GM12878 (cell line): ENCODE results near the gene MRPL54. TPM values are rescaled to one million over a fixed set of nuclear protein-coding genes. Genes with fewer than 3 reads are reported as not detected.

Experiments used
- ATAC-seq: fragments of 200-7000 bp; cut with Tn5 transposase; 3 replicates; pipeline ENCODE4 v1.9.1; 2020; ENCODE audit warnings: mild to moderate bottlenecking, moderate library complexity
- BruUV-seq: library from RNA; stranded (reverse); fragments of 400-500 nt; replicated peaks from 2 replicates; lab custom pipeline; 2021; lab: Mats Ljungman, UMichigan
- CTCF ChIA-PET: fragments of 300-600 bp; sonication (Branson Sonifier 250); formaldehyde crosslinking; extraction: SDS; loops from one replicate; lab custom pipeline; 2021; ENCODE audit warnings: inconsistent platforms; lab: Yijun Ruan, JAX
- POLR2A ChIA-PET: fragments of 350-600 bp; formaldehyde crosslinking; extraction: SDS; loops from one replicate; lab custom pipeline; 2021; ENCODE audit warnings: inconsistent platforms; lab: Charles Lee
- RAD21 ChIA-PET: fragments of 300-600 bp; sonication (Branson Sonifier 250); formaldehyde crosslinking; loops from one replicate; lab custom pipeline; 2023; ENCODE audit warnings: antibody characterized with exemption; ENCODE audit not compliant: unreplicated experiment; lab: Charles Lee
- SMC1A ChIA-PET: fragments of 300-600 bp; sonication (Branson Sonifier 250); formaldehyde crosslinking; loops from one replicate; lab custom pipeline; 2023; ENCODE audit not compliant: unreplicated experiment, uncharacterized antibody; lab: Charles Lee
- DNase-seq: peaks from one replicate; pipeline ENCODE4 v3.0.0-alpha.2; 2011; ENCODE audit warnings: low read depth, low spot score
- FAIRE-seq: peaks from 3 replicates; lab custom pipeline; 2011; peaks lifted over from hg19 to GRCh38; lab: Jason Lieb, UNC
- H2AFZ ChIP-seq: 2 replicates; pipeline ENCODE4 v1.6.0; 2011; ENCODE audit warnings: low read depth, low read length, control low read depth; ENCODE audit not compliant: control insufficient read depth
- H3K27ac ChIP-seq: 2 replicates; pipeline ENCODE4 v1.5.1; 2011; ENCODE audit warnings: control low read depth; ENCODE audit not compliant: control insufficient read depth, insufficient read depth
- H3K27me3 ChIP-seq, 2 experiments: replicated peaks in 1 of 2; 2 replicates each; pipeline versions ENCODE4 v1.6.0 to v1.6.1; 2011; ENCODE audit warnings: low read length in 1 of 2; ENCODE audit not compliant: control insufficient read depth in 2 of 2, insufficient read depth in 2 of 2
- H3K36me3 ChIP-seq, 2 experiments: 2 replicates each; pipeline ENCODE4 v1.5.1; 2011; ENCODE audit warnings: low read length in 1 of 2; ENCODE audit not compliant: control insufficient read depth in 2 of 2, insufficient read depth in 2 of 2
- H3K4me1 ChIP-seq: 2 replicates; pipeline ENCODE4 v1.6.1; 2011; ENCODE audit warnings: mild to moderate bottlenecking, low read length, moderate library complexity, mixed read lengths; ENCODE audit not compliant: control insufficient read depth, insufficient read depth
- H3K4me2 ChIP-seq: 2 replicates; pipeline ENCODE4 v1.6.0; 2011; ENCODE audit warnings: control low read depth; ENCODE audit not compliant: control insufficient read depth, insufficient read depth
- H3K4me3 ChIP-seq: fragments of 200-600 bp; sonication (generic); 2 replicates; pipeline ENCODE4 v1.5.1; 2016
- H3K79me2 ChIP-seq: 2 replicates; pipeline ENCODE4 v1.6.0; 2011; ENCODE audit warnings: low read length; ENCODE audit not compliant: control insufficient read depth, insufficient read depth
- H3K9ac ChIP-seq: 2 replicates; pipeline ENCODE4 v1.8.0; 2011; ENCODE audit warnings: low read length, control low read depth, mixed read lengths; ENCODE audit not compliant: control insufficient read depth, insufficient read depth
- H3K9me3 ChIP-seq: replicated peaks from 3 replicates; pipeline ENCODE4 v1.5.1; 2011; ENCODE audit warnings: mild to moderate bottlenecking, low read length; ENCODE audit not compliant: control insufficient read depth, insufficient read depth
- H4K20me1 ChIP-seq: 2 replicates; pipeline ENCODE4 v1.6.0; 2011; ENCODE audit not compliant: control insufficient read depth, insufficient read depth
- BCL11A ChIP-seq: IDR thresholded peaks from 2 replicates; pipeline ENCODE4 v1.6.1; 2011; ENCODE audit warnings: low read depth, low read length
- BHLHE40 ChIP-seq, 2 experiments: fragments of 450-650 bp in 1 of 2; IDR thresholded peaks; 2 replicates each; pipeline ENCODE4 v1.6.1; 2011 to 2017; ENCODE audit warnings: low read depth in 2 of 2, borderline replicate concordance in 1 of 2, improper control_type of control experiment in 1 of 2, low read length in 1 of 2, mild to moderate bottlenecking in 1 of 2
- CHD1 ChIP-seq: IDR thresholded peaks from 2 replicates; pipeline ENCODE4 v1.6.1; 2012; ENCODE audit warnings: low read depth, low read length, improper control_type of control experiment
- GATAD2B ChIP-seq: fragments of 450-650 bp; conservative IDR thresholded peaks from 2 replicates; pipeline ENCODE4 v1.6.1; 2017; ENCODE audit warnings: low read depth, mild to moderate bottlenecking, moderate library complexity
- HCFC1 ChIP-seq: fragments of 150-350 bp; IDR thresholded peaks from 2 replicates; pipeline ENCODE4 v1.6.1; 2014; ENCODE audit warnings: low read length
- HDAC6 ChIP-seq: fragments of 200-600 bp; sonication (generic); IDR thresholded peaks from one replicate; pipeline ENCODE4 v1.8.0; 2017; ENCODE audit warnings: antibody characterized with exemption; ENCODE audit not compliant: unreplicated experiment
- KLF5 ChIP-seq: fragments of 450-650 bp; IDR thresholded peaks from 2 replicates; pipeline ENCODE4 v1.6.1; 2014; ENCODE audit warnings: mild to moderate bottlenecking; ENCODE audit not compliant: partially characterized antibody
- NR2F1 ChIP-seq: fragments of 450-650 bp; conservative IDR thresholded peaks from 2 replicates; pipeline ENCODE4 v1.6.1; 2017; ENCODE audit warnings: mild to moderate bottlenecking
- NRF1 ChIP-seq: conservative IDR thresholded peaks from 2 replicates; pipeline ENCODE4 v1.6.1; 2011; ENCODE audit warnings: mild to moderate bottlenecking, low read depth, low read length, improper control_type of control experiment
- RFX5 ChIP-seq: IDR thresholded peaks from 2 replicates; pipeline ENCODE4 v1.6.1; 2011; ENCODE audit warnings: low read depth, low read length, improper control_type of control experiment
- SIN3A ChIP-seq: IDR thresholded peaks from 2 replicates; pipeline ENCODE4 v1.6.1; 2012; ENCODE audit warnings: low read depth, low read length, improper control_type of control experiment
- SMAD1 ChIP-seq: fragments of 450-650 bp; IDR thresholded peaks from 2 replicates; pipeline ENCODE4 v1.6.1; 2018; ENCODE audit warnings: mild to moderate bottlenecking, low read depth; ENCODE audit not compliant: partially characterized antibody
- STAT1 ChIP-seq: fragments of 450-650 bp; conservative IDR thresholded peaks from 2 replicates; pipeline ENCODE4 v1.6.1; 2014; ENCODE audit warnings: antibody characterized with exemption, mild to moderate bottlenecking
- STAT3 ChIP-seq: IDR thresholded peaks from 2 replicates; pipeline ENCODE4 v1.6.1; 2011; ENCODE audit warnings: low read depth, low read length, improper control_type of control experiment
- TARDBP ChIP-seq: IDR thresholded peaks from 2 replicates; pipeline ENCODE4 v1.6.1; 2016; ENCODE audit warnings: borderline replicate concordance
- ZNF24 ChIP-seq: fragments of 450-650 bp; IDR thresholded peaks from 2 replicates; pipeline ENCODE4 v1.6.1; 2017; ENCODE audit warnings: antibody characterized with exemption, mild to moderate bottlenecking
- ZNF622 ChIP-seq: fragments of 450-650 bp; IDR thresholded peaks from 2 replicates; pipeline ENCODE4 v1.6.1; 2017; ENCODE audit warnings: mild to moderate bottlenecking, inconsistent platforms
- WGBS: methylation state at CpG from one replicate; pipeline ENCODE4 v1.1.6; 2016; ENCODE audit warnings: low lambda C conversion rate; ENCODE audit not compliant: insufficient replicate concordance, insufficient coverage; ENCODE audit errors: missing lambda C conversion rate; 5-methylcytosine and 5-hydroxymethylcytosine counted together
- in situ Hi-C: fragments of 300-500 bp; cut with MboI; formaldehyde crosslinking; loops from 9 replicates; pipeline ENCODE4 v1.14.3; 2018; ENCODE audit warnings: mixed read lengths
- intact Hi-C: fragments of 100-400 bp; cut with micrococcal nuclease; formaldehyde crosslinking; loops from one replicate; pipeline ENCODE4 v1.14.2; 2022; ENCODE audit not compliant: unreplicated experiment
- polyA plus RNA-seq, 11 experiments: library from polyadenylated mRNA; depleted of rRNA in 4 of 11; unstranded in 6 of 11; stranded (reverse) in 5 of 11; fragments of >200 nt; fragmentation: Nextera tagmentation in 4 of 11; fragmentation: Illumina TruSeq in 1 of 11; extraction: Ambion mirVana in 4 of 11; extraction: Trizol in 1 of 11; gene quantifications; 1 replicate in 1 of 11; 2 replicates in 10 of 11; pipeline versions ENCODE4 v1.2.1 to v1.2.3, GENCODE V29; 2011 to 2016; ENCODE audit warnings: inconsistent platforms in 2 of 11, missing spikeins in 2 of 11, low read depth in 1 of 11
- total RNA-seq, 4 experiments: library from RNA; depleted of rRNA in 3 of 4; stranded (reverse); fragments of >200 nt in 3 of 4; fragmentation: Illumina TruSeq in 1 of 4; extraction: Trizol in 1 of 4; gene quantifications; 2 replicates each; pipeline versions ENCODE4 v1.2.1 to v1.2.3, GENCODE V29; 2013 to 2021
- TF ChIP-seq, protein P1 (sequence below): fragments of 450-650 bp; IDR thresholded peaks from 2 replicates; pipeline ENCODE4 v1.6.1; 2017; ENCODE audit warnings: low read depth, mild to moderate bottlenecking, moderate library complexity
- TF ChIP-seq, protein P2 (sequence below): fragments of 450-650 bp; IDR thresholded peaks from 2 replicates; pipeline ENCODE4 v1.6.1; 2017; ENCODE audit warnings: mild to moderate bottlenecking, moderate library complexity

MRPL54 gene
- total and polyA plus RNA-seq, 10 of the 15 experiments (the other 5 are each of a cell fraction or from before 2014, with no cell fraction given), result 3.1 to 98.7 (median 75.2) TPM

DNA sequence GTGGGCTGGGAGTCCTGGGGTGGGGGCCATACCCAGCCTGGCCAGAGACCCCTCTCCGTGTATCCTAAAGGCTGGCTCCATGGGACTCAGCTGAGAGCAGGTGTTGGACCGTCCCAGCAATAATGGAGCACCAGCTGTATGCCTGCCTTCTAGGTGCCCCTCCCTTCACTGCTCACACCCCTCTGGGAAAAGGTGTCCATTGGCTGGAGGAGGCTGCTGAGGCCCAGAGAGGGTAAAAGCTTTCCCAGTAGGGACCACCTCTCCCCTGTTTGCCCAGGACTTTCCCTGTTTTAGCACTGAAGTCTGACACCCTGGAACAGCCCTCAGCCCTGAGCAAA is 12.9 kb downstream of the MRPL54 start (continued):
- TF ChIP-seq NR2F1, result no peak
- no peak for TF ChIP-seq BCL11A
- TF ChIP-seq KLF5, result no peak
- no peak for TF ChIP-seq TARDBP
- no peak for TF ChIP-seq GATAD2B
- no peak for TF ChIP-seq ZNF24
- no peak for TF ChIP-seq CHD1
- no peak for TF ChIP-seq ZNF622
- TF ChIP-seq SIN3A, result no peak

DNA sequence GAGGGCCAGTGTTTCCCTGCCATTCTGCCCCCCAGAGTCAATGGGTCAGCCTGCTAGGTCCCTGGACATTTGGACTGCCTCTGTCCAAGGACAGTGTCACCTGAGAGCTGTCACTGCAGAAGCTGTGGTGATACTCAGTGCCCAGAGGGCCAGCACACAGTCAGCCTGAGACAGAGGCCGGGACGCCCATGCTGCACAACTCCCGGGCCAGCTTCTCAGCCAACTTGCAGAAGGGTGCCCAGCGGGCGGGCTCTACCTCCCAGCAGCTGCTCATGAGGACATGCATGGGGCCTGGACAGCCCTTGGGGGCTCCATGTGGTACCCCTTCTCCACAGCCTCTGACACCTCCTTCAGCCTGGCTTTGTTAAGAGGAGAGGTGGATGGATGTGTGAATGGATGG is 13.3 kb downstream of the MRPL54 start:
- no peak for FAIRE-seq
- ChIA-PET POLR2A (no interaction called here), CTCF (no interaction called here), RAD21 (no interaction called here), SMC1A (no interaction called here)
- Histone ChIP-seq H3K9me3 (no peaks in the 10 kb centered on the region; the same call in 2 of the 3 replicates), H3K27me3 (no peaks in the 10 kb centered on the region), H3K4me3 (no peak overlapping the region), H3K9ac (no peak overlapping the region), H4K20me1 (no peaks in the 10 kb centered on the region), H3K4me1 (no peaks in the 10 kb centered on the region), H3K79me2 (no peaks in the 10 kb centered on the region), H3K27ac (no peak overlapping the region), H3K4me2 (no peak overlapping the region), H3K36me3 (no peaks in the 10 kb centered on the region), H2AFZ (no peak overlapping the region)
- intact Hi-C loops (no loop called here), in situ Hi-C loops (no loop called here)
- no TSS peak for BruUV-seq
- ATAC-seq, result no peak
- DNase-seq, result no peak
- WGBS, result 20% methylated on average over 5 of the region's 5 CpGs
- TF ChIP-seq STAT3, result no peak
- no peak for TF ChIP-seq NR2F1
- TF ChIP-seq SMAD1, result no peak
- TF ChIP-seq, protein P1, sequence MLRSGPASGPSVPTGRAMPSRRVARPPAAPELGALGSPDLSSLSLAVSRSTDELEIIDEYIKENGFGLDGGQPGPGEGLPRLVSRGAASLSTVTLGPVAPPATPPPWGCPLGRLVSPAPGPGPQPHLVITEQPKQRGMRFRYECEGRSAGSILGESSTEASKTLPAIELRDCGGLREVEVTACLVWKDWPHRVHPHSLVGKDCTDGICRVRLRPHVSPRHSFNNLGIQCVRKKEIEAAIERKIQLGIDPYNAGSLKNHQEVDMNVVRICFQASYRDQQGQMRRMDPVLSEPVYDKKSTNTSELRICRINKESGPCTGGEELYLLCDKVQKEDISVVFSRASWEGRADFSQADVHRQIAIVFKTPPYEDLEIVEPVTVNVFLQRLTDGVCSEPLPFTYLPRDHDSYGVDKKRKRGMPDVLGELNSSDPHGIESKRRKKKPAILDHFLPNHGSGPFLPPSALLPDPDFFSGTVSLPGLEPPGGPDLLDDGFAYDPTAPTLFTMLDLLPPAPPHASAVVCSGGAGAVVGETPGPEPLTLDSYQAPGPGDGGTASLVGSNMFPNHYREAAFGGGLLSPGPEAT, result no peak
- TF ChIP-seq HDAC6, result no peak
- TF ChIP-seq RFX5, result no peak
- TF ChIP-seq GATAD2B, result no peak
- TF ChIP-seq BHLHE40 (IDR thresholded peaks at IDR 0.05; ENCODE audit: borderline replicate concordance in 1 of 2, low read depth in 2 of 2, low read length in 1 of 2), result no peak
- no peak for TF ChIP-seq STAT1
- no peak for TF ChIP-seq NRF1
- TF ChIP-seq BCL11A, result no peak
- no peak for TF ChIP-seq HCFC1
- TF ChIP-seq, protein P2, sequence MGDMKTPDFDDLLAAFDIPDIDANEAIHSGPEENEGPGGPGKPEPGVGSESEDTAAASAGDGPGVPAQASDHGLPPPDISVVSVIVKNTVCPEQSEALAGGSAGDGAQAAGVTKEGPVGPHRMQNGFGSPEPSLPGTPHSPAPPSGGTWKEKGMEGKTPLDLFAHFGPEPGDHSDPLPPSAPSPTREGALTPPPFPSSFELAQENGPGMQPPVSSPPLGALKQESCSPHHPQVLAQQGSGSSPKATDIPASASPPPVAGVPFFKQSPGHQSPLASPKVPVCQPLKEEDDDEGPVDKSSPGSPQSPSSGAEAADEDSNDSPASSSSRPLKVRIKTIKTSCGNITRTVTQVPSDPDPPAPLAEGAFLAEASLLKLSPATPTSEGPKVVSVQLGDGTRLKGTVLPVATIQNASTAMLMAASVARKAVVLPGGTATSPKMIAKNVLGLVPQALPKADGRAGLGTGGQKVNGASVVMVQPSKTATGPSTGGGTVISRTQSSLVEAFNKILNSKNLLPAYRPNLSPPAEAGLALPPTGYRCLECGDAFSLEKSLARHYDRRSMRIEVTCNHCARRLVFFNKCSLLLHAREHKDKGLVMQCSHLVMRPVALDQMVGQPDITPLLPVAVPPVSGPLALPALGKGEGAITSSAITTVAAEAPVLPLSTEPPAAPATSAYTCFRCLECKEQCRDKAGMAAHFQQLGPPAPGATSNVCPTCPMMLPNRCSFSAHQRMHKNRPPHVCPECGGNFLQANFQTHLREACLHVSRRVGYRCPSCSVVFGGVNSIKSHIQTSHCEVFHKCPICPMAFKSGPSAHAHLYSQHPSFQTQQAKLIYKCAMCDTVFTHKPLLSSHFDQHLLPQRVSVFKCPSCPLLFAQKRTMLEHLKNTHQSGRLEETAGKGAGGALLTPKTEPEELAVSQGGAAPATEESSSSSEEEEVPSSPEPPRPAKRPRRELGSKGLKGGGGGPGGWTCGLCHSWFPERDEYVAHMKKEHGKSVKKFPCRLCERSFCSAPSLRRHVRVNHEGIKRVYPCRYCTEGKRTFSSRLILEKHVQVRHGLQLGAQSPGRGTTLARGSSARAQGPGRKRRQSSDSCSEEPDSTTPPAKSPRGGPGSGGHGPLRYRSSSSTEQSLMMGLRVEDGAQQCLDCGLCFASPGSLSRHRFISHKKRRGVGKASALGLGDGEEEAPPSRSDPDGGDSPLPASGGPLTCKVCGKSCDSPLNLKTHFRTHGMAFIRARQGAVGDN, result no peak
